Loucy (cell line): ENCODE measurements around the gene MAP4K3.

Experiments
- H2AFZ ChIP-seq: fragments of 200-600 bp; sonication (generic); 2 replicates; pipeline ENCODE4 v1.6.0; 2016; ENCODE audit warnings: antibody characterized with exemption, mild to moderate bottlenecking, low read length, moderate library complexity
- H3F3A ChIP-seq: fragments of 200-600 bp; 2 replicates; pipeline ENCODE4 v1.6.0; 2016; ENCODE audit warnings: antibody characterized with exemption, low read depth, mild to moderate bottlenecking
- H3K27me3 ChIP-seq: fragments of 200-600 bp; sonication (generic); 2 replicates; pipeline ENCODE4 v1.6.1; 2014; ENCODE audit warnings: low read length, mild to moderate bottlenecking; ENCODE audit not compliant: insufficient read depth, poor library complexity, severe bottlenecking
- H3K36me3 ChIP-seq: fragments of 200-600 bp; sonication (generic); 2 replicates; pipeline ENCODE4 v1.6.1; 2016; ENCODE audit warnings: low read length; ENCODE audit not compliant: insufficient read depth
- H3K4me1 ChIP-seq: fragments of 200-600 bp; sonication (generic); 2 replicates; pipeline ENCODE4 v1.5.1; 2014; ENCODE audit warnings: low read length, mild to moderate bottlenecking; ENCODE audit not compliant: insufficient read depth, poor library complexity, severe bottlenecking
- H3K4me2 ChIP-seq: fragments of 200-600 bp; sonication (generic); 2 replicates; pipeline ENCODE4 v1.6.0; 2014; ENCODE audit warnings: antibody characterized with exemption, low read length, low read depth, mild to moderate bottlenecking; ENCODE audit not compliant: poor library complexity, severe bottlenecking
- H3K4me3 ChIP-seq: fragments of 200-600 bp; sonication (generic); 2 replicates; pipeline ENCODE4 v1.5.1; 2014; ENCODE audit warnings: low read length, mild to moderate bottlenecking, mixed read lengths; ENCODE audit not compliant: poor library complexity, severe bottlenecking
- H3K79me2 ChIP-seq: fragments of 200-600 bp; sonication (generic); 2 replicates; pipeline ENCODE4 v1.6.1; 2014; ENCODE audit warnings: low read length; ENCODE audit not compliant: insufficient read depth
- H3K9ac ChIP-seq: fragments of 200-600 bp; sonication (generic); 2 replicates; pipeline ENCODE4 v1.6.0; 2014; ENCODE audit warnings: mild to moderate bottlenecking, low read depth, low read length, moderate library complexity; ENCODE audit not compliant: poor library complexity, severe bottlenecking
- H3K9me2 ChIP-seq: fragments of 200-600 bp; sonication (generic); replicated peaks from 2 replicates; pipeline ENCODE4 v1.6.1; 2016; ENCODE audit warnings: low read depth, low read length, mixed read lengths
- H3K9me3 ChIP-seq: fragments of 200-600 bp; sonication (generic); 2 replicates; pipeline ENCODE4 v1.6.1; 2014; ENCODE audit warnings: mild to moderate bottlenecking, antibody characterized with exemption, low read length, low read depth; ENCODE audit not compliant: insufficient read depth
- H4K20me1 ChIP-seq: fragments of 200-600 bp; sonication (generic); 2 replicates; pipeline ENCODE4 v1.6.0; 2014; ENCODE audit warnings: antibody characterized with exemption, low read length, mild to moderate bottlenecking; ENCODE audit not compliant: insufficient read depth, poor library complexity, severe bottlenecking
- CTCF ChIP-seq: fragments of 200-600 bp; sonication (generic); conservative IDR thresholded peaks from 2 replicates; pipeline ENCODE4 v1.5.1; 2014; ENCODE audit warnings: mild to moderate bottlenecking, antibody characterized with exemption, low read length
- EZH2phosphoT487 ChIP-seq: fragments of 200-600 bp; IDR thresholded peaks from 2 replicates; pipeline ENCODE4 v1.6.1; 2018; ENCODE audit warnings: antibody characterized with exemption, mild to moderate bottlenecking, moderate library complexity, borderline replicate concordance

Gene MAP4K3

GRCh38 chr2:39227628-39228412 lies 209.3 kb downstream of the MAP4K3 start:
- no peaks in the 10 kb centered on the region for H4K20me1 ChIP-seq
- H3K4me1 ChIP-seq: peaks cover 5% of the 10 kb centered on the region

GRCh38 chr2:39225567-39225966 lies 211.5 kb downstream of the MAP4K3 start:
- H3K4me2 ChIP-seq: no peak overlapping the region
- no peaks in the 10 kb centered on the region for H3F3A ChIP-seq
- H3K9me2 ChIP-seq: no peaks in the 10 kb centered on the region
- no peaks in the 10 kb centered on the region for H3K79me2 ChIP-seq
- H3K36me3 ChIP-seq: no peaks in the 10 kb centered on the region
- no peak overlapping the region for H3K9ac ChIP-seq
- H3K9me3 ChIP-seq: no peaks in the 10 kb centered on the region
- no peaks in the 10 kb centered on the region for H4K20me1 ChIP-seq
- H3K27me3 ChIP-seq: no peaks in the 10 kb centered on the region
- H2AFZ ChIP-seq: no peak overlapping the region
- TF ChIP-seq EZH2phosphoT487 (no peak), CTCF (no peak)
- H3K4me1 ChIP-seq: peaks cover 5% of the 10 kb centered on the region
- no peak overlapping the region for H3K4me3 ChIP-seq

More at GRCh38 chr2:39227628-39228412, 209.3 kb downstream of the MAP4K3 start:
- Histone ChIP-seq H3K4me3 (peak overlapping the region; percentile 41), H3K79me2 (no peaks in the 10 kb centered on the region), H3K4me2 (peak overlapping the region; percentile 52), H3K27me3 (no peaks in the 10 kb centered on the region), H3K36me3 (no peaks in the 10 kb centered on the region), H3F3A (no peaks in the 10 kb centered on the region), H2AFZ (peak overlapping the region; percentile 88), H3K9me2 (no peaks in the 10 kb centered on the region), H3K9me3 (no peaks in the 10 kb centered on the region), H3K9ac (peak overlapping the region; percentile 9)
- no peak for TF ChIP-seq EZH2phosphoT487
- TF ChIP-seq CTCF: peak; percentile 95

GRCh38 chr2:39223909-39224308 lies 213.2 kb downstream of the MAP4K3 start:
- Histone ChIP-seq H3K27me3 (no peaks in the 10 kb centered on the region), H3K4me1 (peaks cover 13% of the 10 kb centered on the region), H4K20me1 (no peaks in the 10 kb centered on the region), H3K9ac (no peak overlapping the region), H2AFZ (no peak overlapping the region), H3K36me3 (no peaks in the 10 kb centered on the region), H3F3A (no peaks in the 10 kb centered on the region), H3K9me2 (no peaks in the 10 kb centered on the region), H3K4me2 (no peak overlapping the region), H3K4me3 (no peak overlapping the region), H3K9me3 (no peaks in the 10 kb centered on the region), H3K79me2 (no peaks in the 10 kb centered on the region)
- no peak for TF ChIP-seq CTCF
- TF ChIP-seq EZH2phosphoT487: no peak
